ENCODE results near the gene PAPPA2. TPM values are rescaled to one million over a fixed set of nuclear protein-coding genes. Genes with fewer than 3 reads are reported as not detected.

The PAPPA2 gene
- total and polyA plus RNA-seq, 4 experiments from 2014 or later, result not detected

DNA sequence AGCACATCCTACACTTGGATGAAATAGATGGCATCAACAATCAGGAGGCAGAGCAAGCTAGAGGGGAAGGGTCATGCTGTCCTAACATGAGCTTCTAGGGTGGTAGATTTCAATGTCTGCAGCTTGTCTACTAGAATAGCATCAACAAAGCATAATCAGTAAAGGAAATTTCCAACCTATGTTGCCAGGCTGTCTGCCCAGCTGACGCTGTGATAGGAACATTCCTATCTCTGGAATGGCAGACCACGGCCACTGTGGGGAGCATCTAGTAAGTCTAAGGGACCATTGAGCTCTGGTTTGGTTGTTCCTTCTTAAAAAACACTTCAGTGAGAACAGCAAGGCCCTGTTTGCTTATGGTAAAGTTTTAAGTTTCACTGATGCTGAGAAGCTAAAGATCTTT, 206.8 kb downstream of the PAPPA2 start:
- no peaks in the 10 kb centered on the region for H3K36me3 Mint-ChIP-seq
- H3K4me3 Mint-ChIP-seq, result no peak overlapping the region
- H3K27me3 ChIP-seq (ENCODE audit: insufficient read depth, low read length), result no peaks in the 10 kb centered on the region
- H3K27me3 Mint-ChIP-seq, result peaks cover 1 to 8% of the 10 kb centered on the region in 2 donors
- H3K4me1 Mint-ChIP-seq, result no peaks in the 10 kb centered on the region
- no peaks in the 10 kb centered on the region for H3K36me3 ChIP-seq (ENCODE audit: insufficient read depth, low read length)
- H3K4me1 ChIP-seq (ENCODE audit: insufficient read depth, low read length), result no peaks in the 10 kb centered on the region
- no peak overlapping the region for H3K27ac ChIP-seq (ENCODE audit: low read depth, low read length)
- H3K9me3 ChIP-seq (ENCODE audit: control insufficient read depth in 1 of 2, low read length in 2 of 2), result no peaks in the 10 kb centered on the region
- POLR2A ChIA-PET (ENCODE audit: partially characterized antibody), result no interaction called here
- DNase-seq, result no peak
- H3K27ac Mint-ChIP-seq, result no peak overlapping the region
- intact Hi-C loops (cut with micrococcal nuclease), result no loop called here
- no peak overlapping the region for H3K4me3 ChIP-seq (ENCODE audit: low read length in 2 of 2)
- peaks cover 0 to 8% (median 3%) of the 10 kb centered on the region in 8 donors for H3K9me3 Mint-ChIP-seq
- CTCF ChIA-PET (ENCODE audit: partially characterized antibody), result no interaction called here

DNA sequence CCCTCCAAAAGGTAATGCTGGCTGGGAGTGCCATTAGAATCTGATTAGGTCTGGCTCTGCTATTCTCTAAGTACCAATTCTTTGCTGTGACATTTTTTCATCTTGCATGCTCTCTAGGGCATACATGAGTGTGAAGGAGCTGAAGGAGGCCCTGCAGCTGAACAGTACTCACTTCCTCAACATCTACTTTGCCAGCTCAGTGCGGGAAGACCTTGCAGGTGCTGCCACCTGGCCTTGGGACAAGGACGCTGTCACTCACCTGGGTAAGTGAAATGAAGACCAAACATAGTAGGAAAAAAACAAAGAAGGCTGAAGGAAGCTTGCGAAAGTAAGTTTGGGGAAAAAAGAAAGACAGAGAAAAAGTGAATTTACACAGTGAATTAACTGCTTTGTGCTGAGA, 207.9 kb downstream of the PAPPA2 start:
- intact Hi-C loops (cut with micrococcal nuclease), result no loop called here
- Histone ChIP-seq H3K27me3 (ENCODE audit: insufficient read depth, low read length) (no peaks in the 10 kb centered on the region), H3K9me3 (ENCODE audit: control insufficient read depth in 1 of 2, low read length in 2 of 2) (no peaks in the 10 kb centered on the region), H3K4me1 (ENCODE audit: insufficient read depth, low read length) (no peaks in the 10 kb centered on the region), H3K27ac (ENCODE audit: low read depth, low read length) (no peak overlapping the region), H3K4me3 (ENCODE audit: low read length in 2 of 2) (no peak overlapping the region), H3K36me3 (ENCODE audit: insufficient read depth, low read length) (no peaks in the 10 kb centered on the region)
- Mint-ChIP-seq H3K27ac (no peak overlapping the region), H3K36me3 (no peaks in the 10 kb centered on the region), H3K9me3 (peaks cover 0 to 9% (median 3%) of the 10 kb centered on the region in 8 donors), H3K4me1 (no peaks in the 10 kb centered on the region), H3K4me3 (no peak overlapping the region), H3K27me3 (peaks cover 0 to 8% of the 10 kb centered on the region in 2 donors)
- no peak for DNase-seq
- POLR2A ChIA-PET (ENCODE audit: partially characterized antibody), result no interaction called here
- CTCF ChIA-PET (ENCODE audit: partially characterized antibody), result no interaction called here

DNA sequence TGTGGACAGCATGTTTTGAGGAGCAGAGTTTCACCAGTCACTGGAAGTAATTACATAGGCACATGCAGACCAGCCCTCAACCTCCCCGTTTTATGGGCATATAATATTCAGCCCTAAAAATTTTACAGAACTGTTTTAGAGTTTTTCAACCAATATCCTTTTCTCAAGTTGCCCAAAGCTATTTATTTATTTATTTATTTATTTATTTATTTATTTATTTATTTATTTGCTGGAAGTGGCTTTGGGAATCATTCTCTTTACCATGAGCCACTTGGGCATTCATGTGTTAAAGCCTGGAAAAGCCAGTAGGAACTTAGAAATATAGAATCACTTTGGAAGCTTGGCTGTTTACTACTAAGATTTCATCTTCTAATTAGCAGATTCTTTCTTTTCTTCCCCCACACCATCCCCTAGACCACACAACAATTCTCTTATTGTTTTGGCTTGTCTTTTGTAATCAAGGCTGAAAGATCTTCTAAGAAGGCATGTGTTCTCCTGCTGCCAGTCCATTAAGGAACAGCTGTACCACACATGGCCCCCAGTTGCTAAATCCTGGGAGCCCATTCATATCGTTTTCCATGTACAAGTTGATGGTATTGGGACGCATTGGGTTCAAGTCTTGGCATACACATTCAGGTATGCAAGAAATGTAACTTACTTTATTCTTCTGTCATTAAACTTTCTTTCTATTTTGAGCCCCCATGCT, 220.0 kb downstream of the PAPPA2 start:
- H3K27ac ChIP-seq (ENCODE audit: low read depth, low read length), result no peak overlapping the region
- no peaks in the 10 kb centered on the region for H3K4me1 Mint-ChIP-seq
- no peak for DNase-seq
- H3K4me3 ChIP-seq (ENCODE audit: low read length in 2 of 2), result no peak overlapping the region
- CTCF ChIA-PET (ENCODE audit: partially characterized antibody), result interaction anchor here (0.8 to 2.3 kb wide), 2 partner anchors 9 to 11 kb away, joined by 4 to 6 read pairs; no protein-coding TSS in a partner anchor
- H3K36me3 Mint-ChIP-seq, result no peaks in the 10 kb centered on the region
- H3K27ac Mint-ChIP-seq, result no peak overlapping the region
- H3K4me1 ChIP-seq (ENCODE audit: insufficient read depth, low read length), result no peaks in the 10 kb centered on the region
- no peaks in the 10 kb centered on the region for H3K36me3 ChIP-seq (ENCODE audit: insufficient read depth, low read length)
- H3K4me3 Mint-ChIP-seq, result no peak overlapping the region
- H3K27me3 ChIP-seq (ENCODE audit: insufficient read depth, low read length), result no peaks in the 10 kb centered on the region
- H3K9me3 Mint-ChIP-seq, result no peaks in the 10 kb centered on the region
- no peaks in the 10 kb centered on the region for H3K9me3 ChIP-seq (ENCODE audit: control insufficient read depth in 1 of 2, low read length in 2 of 2)
- POLR2A ChIA-PET (ENCODE audit: partially characterized antibody), result no interaction called here
- intact Hi-C loops (cut with micrococcal nuclease), result no loop called here
- H3K27me3 Mint-ChIP-seq, result peaks cover 0 to 1% of the 10 kb centered on the region in 2 donors

DNA sequence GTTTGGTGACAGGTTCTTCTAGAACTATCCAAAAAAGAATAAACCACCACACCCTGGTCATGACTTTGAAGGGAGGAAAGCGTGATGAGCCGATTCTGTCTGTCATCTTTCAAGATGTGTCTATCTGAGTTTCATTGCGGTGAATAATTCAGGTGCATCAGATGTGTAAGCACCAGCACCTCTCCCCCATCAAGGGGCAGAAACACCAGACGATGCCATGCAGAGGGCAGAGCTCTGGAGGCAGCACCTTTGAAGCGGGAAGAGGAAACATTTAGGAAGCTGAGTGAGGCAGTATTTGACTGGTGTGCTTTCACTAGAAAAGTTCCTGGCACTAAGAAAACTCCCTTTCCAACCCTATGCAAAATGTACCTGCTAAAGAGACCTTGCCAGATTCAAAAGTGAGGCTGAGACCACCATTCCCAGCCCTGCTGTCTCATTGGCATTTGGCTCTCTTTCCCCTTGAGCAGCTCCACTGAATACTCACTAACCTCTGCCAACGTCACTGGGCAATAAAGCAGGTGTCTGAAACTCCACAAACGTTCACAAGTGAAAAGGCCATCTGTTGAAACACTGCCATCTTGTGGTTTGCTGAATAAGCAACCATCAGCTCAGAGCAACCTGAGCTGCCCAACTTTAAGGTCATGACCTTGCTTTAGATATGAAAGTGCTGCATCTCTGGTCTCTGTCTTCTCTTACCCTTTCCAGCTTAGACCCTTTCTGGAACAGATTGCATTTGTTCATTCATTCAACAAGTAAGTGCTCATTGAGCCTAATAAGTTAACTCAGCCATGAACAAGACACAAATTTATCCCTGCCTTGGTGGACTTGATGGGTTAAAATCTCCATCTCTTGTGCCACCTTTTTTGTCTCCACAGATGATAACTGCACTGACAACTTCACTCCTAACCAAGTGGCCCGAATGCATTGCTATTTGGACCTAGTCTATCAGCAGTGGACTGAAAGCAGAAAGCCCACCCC, 228.6 kb downstream of the PAPPA2 start:
- no peaks in the 10 kb centered on the region for H3K9me3 Mint-ChIP-seq
- peak in 3 of 5 donors; percentile 2 to 10 (median 7) for DNase-seq
- no peak overlapping the region for H3K4me3 Mint-ChIP-seq
- intact Hi-C loops (cut with micrococcal nuclease), result no loop called here
- H3K27ac Mint-ChIP-seq, result no peak overlapping the region
- peaks cover 0 to 2% (median 0%) of the 10 kb centered on the region in 4 donors for H3K4me1 Mint-ChIP-seq
- no peaks in the 10 kb centered on the region for H3K27me3 ChIP-seq (ENCODE audit: insufficient read depth, low read length)
- no peak overlapping the region for H3K27ac ChIP-seq (ENCODE audit: low read depth, low read length)
- no peaks in the 10 kb centered on the region for H3K4me1 ChIP-seq (ENCODE audit: insufficient read depth, low read length)
- no peaks in the 10 kb centered on the region for H3K9me3 ChIP-seq (ENCODE audit: control insufficient read depth in 1 of 2, low read length in 2 of 2)
- H3K36me3 ChIP-seq (ENCODE audit: insufficient read depth, low read length), result no peaks in the 10 kb centered on the region
- H3K4me3 ChIP-seq (ENCODE audit: low read length in 2 of 2), result no peak overlapping the region
- no peaks in the 10 kb centered on the region for H3K36me3 Mint-ChIP-seq
- H3K27me3 Mint-ChIP-seq, result peaks cover 0 to 5% of the 10 kb centered on the region in 2 donors
- CTCF ChIA-PET (ENCODE audit: partially characterized antibody), result interaction anchor here (1.1 to 1.8 kb wide), 5 partner anchors 9 to 1540 kb away, joined by 3 to 6 read pairs (median 5); no protein-coding TSS in a partner anchor
- POLR2A ChIA-PET (ENCODE audit: partially characterized antibody), result no interaction called here

DNA sequence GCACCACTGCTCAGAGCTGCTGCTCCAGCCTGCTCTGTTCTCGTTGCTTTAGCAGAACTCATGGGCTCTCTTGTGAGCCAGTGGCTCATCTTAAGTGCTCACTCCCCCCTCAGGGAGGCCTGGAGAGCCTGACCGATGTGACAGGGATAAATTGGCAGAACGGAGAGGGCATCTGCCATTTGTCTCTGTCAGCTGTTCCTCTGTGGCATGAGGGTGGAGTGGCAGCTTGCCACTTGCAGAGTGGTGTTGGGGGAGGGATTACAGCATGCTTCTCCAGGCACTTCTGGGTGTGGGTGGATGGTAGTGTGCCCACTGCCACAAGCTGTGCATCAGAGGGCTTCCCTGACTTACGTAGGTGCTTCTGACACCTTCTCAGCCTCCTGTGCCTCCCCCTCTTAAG, 229.5 kb downstream of the PAPPA2 start:
- intact Hi-C loops (cut with micrococcal nuclease), result no loop called here
- no peaks in the 10 kb centered on the region for H3K27me3 ChIP-seq (ENCODE audit: insufficient read depth, low read length)
- H3K36me3 Mint-ChIP-seq, result no peaks in the 10 kb centered on the region
- no peaks in the 10 kb centered on the region for H3K4me1 ChIP-seq (ENCODE audit: insufficient read depth, low read length)
- no peaks in the 10 kb centered on the region for H3K9me3 ChIP-seq (ENCODE audit: control insufficient read depth in 1 of 2, low read length in 2 of 2)
- no peak overlapping the region for H3K4me3 ChIP-seq (ENCODE audit: low read length in 2 of 2)
- peaks cover 0 to 2% (median 0%) of the 10 kb centered on the region in 4 donors for H3K4me1 Mint-ChIP-seq
- ChIA-PET CTCF (ENCODE audit: partially characterized antibody) (interaction anchor here (1.1 to 1.5 kb wide), 3 partner anchors 131 to 1540 kb away, joined by 3 to 5 read pairs (median 3); no protein-coding TSS in a partner anchor), POLR2A (ENCODE audit: partially characterized antibody) (no interaction called here)
- DNase-seq, result no peak
- no peak overlapping the region for H3K27ac Mint-ChIP-seq
- no peak overlapping the region for H3K4me3 Mint-ChIP-seq
- H3K27me3 Mint-ChIP-seq, result peaks cover 0 to 5% of the 10 kb centered on the region in 2 donors
- no peaks in the 10 kb centered on the region for H3K36me3 ChIP-seq (ENCODE audit: insufficient read depth, low read length)
- H3K9me3 Mint-ChIP-seq, result no peaks in the 10 kb centered on the region
- no peak overlapping the region for H3K27ac ChIP-seq (ENCODE audit: low read depth, low read length)

DNA sequence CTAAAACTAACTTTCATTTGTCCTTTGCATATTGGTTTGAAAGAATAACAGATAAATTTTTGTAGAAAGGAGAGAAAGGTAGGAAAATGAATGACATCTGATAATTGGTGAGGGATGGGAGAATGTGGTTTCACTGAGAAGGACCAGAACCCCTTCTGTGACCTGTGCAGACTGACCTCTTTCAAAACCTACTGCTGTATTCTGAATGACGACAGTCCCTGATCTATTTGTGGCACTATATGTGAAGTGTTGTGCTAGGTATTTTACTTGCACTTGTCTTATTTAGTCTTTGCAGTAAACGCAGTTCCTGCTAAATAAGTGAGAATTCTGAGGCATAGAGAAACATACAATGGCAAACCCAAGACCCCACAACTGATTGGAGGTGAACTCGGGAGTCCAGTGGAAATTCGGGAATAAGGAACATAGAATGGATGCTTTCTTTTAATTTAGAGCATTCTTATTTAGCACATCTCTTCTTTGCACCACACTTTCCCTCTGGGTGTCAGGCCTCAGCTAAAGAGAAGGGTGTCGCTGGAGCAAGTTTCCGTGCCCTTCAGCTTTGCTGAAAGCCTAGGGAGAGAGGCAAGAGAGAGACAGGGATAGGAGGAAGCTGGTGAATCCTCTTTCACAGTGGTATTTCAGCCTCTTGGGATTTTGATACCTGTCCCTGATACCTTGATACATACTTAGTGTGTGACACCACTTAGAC, 230.2 kb downstream of the PAPPA2 start:
- H3K4me3 Mint-ChIP-seq, result no peak overlapping the region
- Histone ChIP-seq H3K36me3 (ENCODE audit: insufficient read depth, low read length) (no peaks in the 10 kb centered on the region), H3K4me3 (ENCODE audit: low read length in 2 of 2) (no peak overlapping the region), H3K4me1 (ENCODE audit: insufficient read depth, low read length) (no peaks in the 10 kb centered on the region), H3K27me3 (ENCODE audit: insufficient read depth, low read length) (no peaks in the 10 kb centered on the region), H3K27ac (ENCODE audit: low read depth, low read length) (no peak overlapping the region), H3K9me3 (ENCODE audit: control insufficient read depth in 1 of 2, low read length in 2 of 2) (no peaks in the 10 kb centered on the region)
- H3K9me3 Mint-ChIP-seq, result no peaks in the 10 kb centered on the region
- H3K27ac Mint-ChIP-seq, result no peak overlapping the region
- POLR2A ChIA-PET (ENCODE audit: partially characterized antibody), result no interaction called here
- H3K4me1 Mint-ChIP-seq, result peaks cover 0 to 2% (median 0%) of the 10 kb centered on the region in 4 donors
- H3K36me3 Mint-ChIP-seq, result no peaks in the 10 kb centered on the region
- DNase-seq, result no peak
- CTCF ChIA-PET (ENCODE audit: partially characterized antibody), result interaction anchor here (1.8 kb wide), 1 partner anchor 11 kb away, joined by 4 read pairs; no protein-coding TSS in a partner anchor
- intact Hi-C loops (cut with micrococcal nuclease), result no loop called here
- peaks cover 0 to 5% of the 10 kb centered on the region in 2 donors for H3K27me3 Mint-ChIP-seq

All from CD4-positive, alpha-beta memory T cell (primary cell).